HepG2 (cell line): Measurements from ENCODE around the gene GNB3. TPM values are rescaled to one million over a fixed set of nuclear protein-coding genes. Genes with fewer than 3 reads are reported as not detected.

Experiments used
- BHLHE40 ChIP-seq: IDR thresholded peaks from 2 replicates; pipeline ENCODE4 v1.6.1; 2011; ENCODE audit warnings: low read length, improper control_type of control experiment
- IKZF4 ChIP-seq: sonication (generic); formaldehyde crosslinking; IDR thresholded peaks from 2 replicates; pipeline ENCODE4 v1.5.1; 2020; ENCODE audit warnings: borderline replicate concordance, mild to moderate bottlenecking, low read depth, missing genetic modification reagents; ENCODE audit errors: not compliant biosample characterization
- LCORL ChIP-seq, 2 experiments: fragments of 450-650 bp in 1 of 2; sonication (generic) in 1 of 2; formaldehyde crosslinking in 1 of 2; IDR thresholded peaks; 2 replicates each; pipeline versions ENCODE4 v1.5.0 to v1.6.1; 2017 to 2020; ENCODE audit warnings: antibody characterized with exemption in 1 of 2, missing genetic modification reagents in 1 of 2
- MED1 ChIP-seq: sonication (generic); formaldehyde crosslinking; IDR thresholded peaks from 2 replicates; pipeline ENCODE4 v1.4.0; 2020; ENCODE audit warnings: missing genetic modification reagents
- PAWR ChIP-seq: sonication (generic); formaldehyde crosslinking; IDR thresholded peaks from 2 replicates; pipeline ENCODE4 v1.4.0; 2020; ENCODE audit warnings: missing genetic modification reagents, mild to moderate bottlenecking, borderline replicate concordance
- SIX4 ChIP-seq: sonication (generic); formaldehyde crosslinking; IDR thresholded peaks from 2 replicates; pipeline ENCODE4 v1.4.0; 2020; ENCODE audit warnings: missing genetic modification reagents
- SSRP1 ChIP-seq: IDR thresholded peaks from 2 replicates; pipeline ENCODE4 v1.6.1; 2016; ENCODE audit warnings: control low read depth
- ZNF12 ChIP-seq: sonication (generic); formaldehyde crosslinking; IDR thresholded peaks from 2 replicates; pipeline ENCODE4 v1.5.0; 2020; ENCODE audit warnings: missing genetic modification reagents
- ZNF556 ChIP-seq: sonication (generic); formaldehyde crosslinking; IDR thresholded peaks from 2 replicates; pipeline ENCODE4 v1.4.0; 2020; ENCODE audit warnings: mild to moderate bottlenecking, missing genetic modification reagents, borderline replicate concordance
- ZNF609 ChIP-seq: sonication (generic); formaldehyde crosslinking; IDR thresholded peaks from 2 replicates; pipeline ENCODE4 v1.4.0; 2020; ENCODE audit warnings: mild to moderate bottlenecking, missing genetic modification reagents, borderline replicate concordance
- ZNF639 ChIP-seq: conservative IDR thresholded peaks from 2 replicates; pipeline ENCODE4 v1.6.1; 2018; ENCODE audit warnings: missing genetic modification reagents
- ZNF768 ChIP-seq: sonication (generic); formaldehyde crosslinking; IDR thresholded peaks from 2 replicates; pipeline ENCODE4 v1.4.0; 2020; ENCODE audit warnings: missing genetic modification reagents
- polyA plus RNA-seq, 8 experiments: library from polyadenylated mRNA; depleted of rRNA in 3 of 8; stranded (reverse) in 7 of 8; unstranded in 1 of 8; fragments of >200 nt; fragmentation: Illumina TruSeq in 4 of 8; extraction: Trizol in 4 of 8; gene quantifications; 2 replicates each; pipeline versions ENCODE4 v1.2.1 to v1.2.3, GENCODE V29; 2011 to 2016; ENCODE audit warnings: low read depth in 4 of 8, missing spikeins in 1 of 8, mixed read lengths in 1 of 8; ENCODE audit not compliant: insufficient read depth in 1 of 8
- total RNA-seq, 5 experiments: library from RNA; depleted of rRNA; stranded (reverse); fragments of >200 nt; fragmentation: Illumina TruSeq; extraction: Trizol; gene quantifications; 2 replicates each; pipeline ENCODE4 v1.2.3, GENCODE V29; 2016; ENCODE audit warnings: low read depth in 1 of 5
- TF ChIP-seq, protein P1 (sequence below): sonication (generic); formaldehyde crosslinking; conservative IDR thresholded peaks from 2 replicates; pipeline ENCODE4 v1.4.0; 2020; ENCODE audit warnings: missing genetic modification reagents
- TF ChIP-seq, protein P2 (sequence below): IDR thresholded peaks from 2 replicates; pipeline ENCODE4 v1.6.1; 2012; ENCODE audit warnings: inconsistent platforms
- TF ChIP-seq, protein P3 (sequence below): sonication (generic); formaldehyde crosslinking; IDR thresholded peaks from 2 replicates; pipeline ENCODE4 v1.4.0; 2020; ENCODE audit warnings: mild to moderate bottlenecking, missing genetic modification reagents, borderline replicate concordance
- TF ChIP-seq, protein P4 (sequence below): IDR thresholded peaks from 2 replicates; pipeline ENCODE4 v1.6.1; 2012; ENCODE audit warnings: low read depth, low read length, improper control_type of control experiment

The GNB3 gene
- total and polyA plus RNA-seq, 2 of the 13 experiments (the other 11 are each of a cell fraction or from before 2014, with no cell fraction given), result 1.3 to 3.6 TPM

DNA sequence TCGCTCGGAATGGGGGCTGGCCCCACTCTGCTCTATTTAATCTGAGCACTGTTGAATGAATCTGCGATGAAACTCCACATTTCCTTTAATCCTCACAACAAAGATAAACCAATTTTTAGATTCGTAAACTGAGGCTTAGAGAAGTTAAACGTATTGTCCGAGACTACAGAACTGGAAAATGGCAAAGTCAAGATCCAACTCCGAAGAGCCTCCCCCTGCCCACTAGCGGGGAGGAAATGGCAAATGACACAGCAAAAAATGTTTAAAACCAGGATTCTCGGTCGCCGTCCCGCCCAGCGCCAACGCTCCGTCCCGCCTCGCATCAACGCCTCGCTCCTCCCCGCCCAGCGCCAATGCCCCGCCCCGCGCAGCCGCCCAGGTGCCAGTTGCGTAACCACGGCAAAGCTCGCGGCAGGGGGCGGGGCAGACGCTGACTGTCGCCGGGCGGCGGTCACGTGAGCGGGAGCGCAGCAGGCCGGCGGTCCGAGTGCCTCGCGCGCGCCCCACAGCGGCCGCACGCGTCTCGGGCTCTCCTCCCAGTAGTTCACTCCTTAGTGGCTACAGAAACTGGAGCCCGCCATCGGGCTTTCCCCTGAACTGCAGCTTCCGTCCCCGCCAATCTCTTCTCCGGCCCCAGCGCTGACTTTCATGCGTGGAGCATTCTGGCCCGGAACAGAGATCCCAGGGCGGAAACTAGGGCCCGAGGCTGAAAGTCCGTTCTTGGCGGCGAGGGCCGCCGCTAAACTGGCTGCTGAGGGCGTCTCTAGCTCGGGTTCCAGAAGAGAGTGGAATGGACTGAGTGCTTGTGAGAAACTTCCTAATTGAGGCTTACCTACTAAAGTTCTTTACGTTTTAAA is 50.3 kb downstream of the GNB3 start (continued):
- TF ChIP-seq, protein P1, sequence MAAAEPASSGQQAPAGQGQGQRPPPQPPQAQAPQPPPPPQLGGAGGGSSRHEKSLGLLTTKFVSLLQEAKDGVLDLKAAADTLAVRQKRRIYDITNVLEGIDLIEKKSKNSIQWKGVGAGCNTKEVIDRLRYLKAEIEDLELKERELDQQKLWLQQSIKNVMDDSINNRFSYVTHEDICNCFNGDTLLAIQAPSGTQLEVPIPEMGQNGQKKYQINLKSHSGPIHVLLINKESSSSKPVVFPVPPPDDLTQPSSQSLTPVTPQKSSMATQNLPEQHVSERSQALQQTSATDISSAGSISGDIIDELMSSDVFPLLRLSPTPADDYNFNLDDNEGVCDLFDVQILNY (CRISPR knock-in tag), result peak; percentile 85; the same call in 1 of the 2 replicates
- peak; percentile 53; the same call in 1 of the 2 replicates for TF ChIP-seq ZNF768 (CRISPR knock-in tag)
- peak; percentile 72 for TF ChIP-seq ZNF639 (CRISPR knock-in tag)
- TF ChIP-seq ZNF556 (CRISPR knock-in tag), result peak; percentile 52; the same call in 1 of the 2 replicates
- TF ChIP-seq IKZF4 (CRISPR knock-in tag), result no peak
- peak; percentile 99 for TF ChIP-seq BHLHE40
- TF ChIP-seq, protein P2, sequence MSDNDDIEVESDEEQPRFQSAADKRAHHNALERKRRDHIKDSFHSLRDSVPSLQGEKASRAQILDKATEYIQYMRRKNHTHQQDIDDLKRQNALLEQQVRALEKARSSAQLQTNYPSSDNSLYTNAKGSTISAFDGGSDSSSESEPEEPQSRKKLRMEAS, result peak; percentile 84
- TF ChIP-seq PAWR (CRISPR knock-in tag), result no peak
- TF ChIP-seq, protein P3, sequence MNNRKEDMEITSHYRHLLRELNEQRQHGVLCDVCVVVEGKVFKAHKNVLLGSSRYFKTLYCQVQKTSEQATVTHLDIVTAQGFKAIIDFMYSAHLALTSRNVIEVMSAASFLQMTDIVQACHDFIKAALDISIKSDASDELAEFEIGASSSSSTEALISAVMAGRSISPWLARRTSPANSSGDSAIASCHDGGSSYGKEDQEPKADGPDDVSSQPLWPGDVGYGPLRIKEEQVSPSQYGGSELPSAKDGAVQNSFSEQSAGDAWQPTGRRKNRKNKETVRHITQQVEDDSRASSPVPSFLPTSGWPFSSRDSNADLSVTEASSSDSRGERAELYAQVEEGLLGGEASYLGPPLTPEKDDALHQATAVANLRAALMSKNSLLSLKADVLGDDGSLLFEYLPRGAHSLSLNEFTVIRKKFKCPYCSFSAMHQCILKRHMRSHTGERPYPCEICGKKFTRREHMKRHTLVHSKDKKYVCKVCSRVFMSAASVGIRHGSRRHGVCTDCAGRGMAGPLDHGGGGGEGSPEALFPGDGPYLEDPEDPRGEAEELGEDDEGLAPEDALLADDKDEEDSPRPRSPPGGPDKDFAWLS (CRISPR knock-in tag), result no peak
- TF ChIP-seq, protein P4, sequence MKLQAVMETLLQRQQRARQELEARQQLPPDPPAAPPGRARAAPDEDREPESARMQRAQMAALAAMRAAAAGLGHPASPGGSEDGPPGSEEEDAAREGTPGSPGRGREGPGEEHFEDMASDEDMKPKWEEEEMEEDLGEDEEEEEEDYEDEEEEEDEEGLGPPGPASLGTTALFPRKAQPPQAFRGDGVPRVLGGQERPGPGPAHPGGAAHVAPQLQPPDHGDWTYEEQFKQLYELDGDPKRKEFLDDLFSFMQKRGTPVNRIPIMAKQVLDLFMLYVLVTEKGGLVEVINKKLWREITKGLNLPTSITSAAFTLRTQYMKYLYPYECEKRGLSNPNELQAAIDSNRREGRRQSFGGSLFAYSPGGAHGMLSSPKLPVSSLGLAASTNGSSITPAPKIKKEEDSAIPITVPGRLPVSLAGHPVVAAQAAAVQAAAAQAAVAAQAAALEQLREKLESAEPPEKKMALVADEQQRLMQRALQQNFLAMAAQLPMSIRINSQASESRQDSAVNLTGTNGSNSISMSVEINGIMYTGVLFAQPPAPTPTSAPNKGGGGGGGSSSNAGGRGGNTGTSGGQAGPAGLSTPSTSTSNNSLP, result 0 out of 2 replicates have a peak, but pooled peaks have one; percentile 37
- peak; percentile 63; the same call in 1 of the 2 replicates for TF ChIP-seq ZNF609 (CRISPR knock-in tag)
- TF ChIP-seq MED1 (CRISPR knock-in tag), result peak; percentile 95
- no peak for TF ChIP-seq LCORL (IDR thresholded peaks at IDR 0.05)
- peak; percentile 94 for TF ChIP-seq LCORL (CRISPR knock-in tag; IDR thresholded peaks at IDR 0.05)
- no peak for TF ChIP-seq SIX4 (CRISPR knock-in tag)
- TF ChIP-seq SSRP1 (CRISPR knock-in tag), result no peak
- TF ChIP-seq ZNF12 (CRISPR knock-in tag), result no peak
